GM23338 (cell line): Measurements from ENCODE around the gene GPR142. TPM values are rescaled to one million over a fixed set of nuclear protein-coding genes. Genes with fewer than 3 reads are reported as not detected.

ENCODE experiments used
- ATAC-seq: fragments of 200-7000 bp; cut with Tn5 transposase; 3 replicates; pipeline ENCODE4 v1.9.1; 2020
- DNase-seq: peaks from one replicate; pipeline ENCODE4 v3.0.0-alpha.2; 2015; ENCODE audit warnings: low spot score
- H2AFZ ChIP-seq: fragments of 200-600 bp; sonication (generic); 2 replicates; pipeline ENCODE4 v1.8.0; 2016; ENCODE audit warnings: antibody characterized with exemption, mild to moderate bottlenecking, moderate library complexity
- H3F3A ChIP-seq: fragments of 200-600 bp; sonication (generic); replicated peaks from 2 replicates; pipeline ENCODE4 v1.8.0; 2017; ENCODE audit warnings: antibody characterized with exemption, mixed run types, low read depth
- H3K27ac ChIP-seq: fragments of 200-600 bp; sonication (generic); 2 replicates; pipeline ENCODE4 v1.6.1; 2016; ENCODE audit warnings: low read depth
- H3K27me3 ChIP-seq: fragments of 200-600 bp; sonication (generic); 2 replicates; pipeline ENCODE4 v1.8.0; 2016; ENCODE audit warnings: mild to moderate bottlenecking, mixed run types, moderate library complexity; ENCODE audit not compliant: insufficient read depth
- H3K36me3 ChIP-seq: fragments of 200-600 bp; sonication (generic); 2 replicates; pipeline ENCODE4 v1.8.0; 2016; ENCODE audit warnings: mild to moderate bottlenecking; ENCODE audit not compliant: insufficient read depth
- H3K4me1 ChIP-seq: fragments of 200-600 bp; sonication (generic); 2 replicates; pipeline ENCODE4 v1.8.0; 2016; ENCODE audit warnings: mild to moderate bottlenecking, moderate library complexity; ENCODE audit not compliant: insufficient read depth
- H3K4me2 ChIP-seq: fragments of 200-600 bp; sonication (generic); 2 replicates; pipeline ENCODE4 v1.7.1; 2017; ENCODE audit warnings: mixed run types
- H3K4me3 ChIP-seq: fragments of 200-600 bp; sonication (generic); 2 replicates; pipeline ENCODE4 v1.6.1; 2016; ENCODE audit warnings: mixed run types
- H3K79me2 ChIP-seq: fragments of 200-600 bp; sonication (generic); replicated peaks from 2 replicates; pipeline ENCODE4 v1.8.0; 2017; ENCODE audit warnings: mild to moderate bottlenecking; ENCODE audit not compliant: insufficient read depth
- H3K9me2 ChIP-seq: fragments of 200-600 bp; sonication (generic); 2 replicates; pipeline ENCODE4 v1.8.0; 2017; ENCODE audit not compliant: insufficient read depth
- H4K20me1 ChIP-seq: fragments of 200-600 bp; sonication (generic); replicated peaks from 2 replicates; pipeline ENCODE4 v1.8.0; 2017; ENCODE audit warnings: mild to moderate bottlenecking; ENCODE audit not compliant: insufficient read depth
- H3K27ac Mint-ChIP-seq: 2 replicates; pipeline ENCODE4 v1.8.0; 2020; ENCODE audit warnings: inconsistent platforms, mild to moderate bottlenecking, moderate library complexity, mixed read lengths
- H3K27me3 Mint-ChIP-seq: 3 replicates; pipeline ENCODE4 v1.8.0; 2022; ENCODE audit warnings: low read depth, mild to moderate bottlenecking, moderate library complexity, mixed read lengths, inconsistent platforms; ENCODE audit not compliant: insufficient read depth, poor library complexity
- H3K36me3 Mint-ChIP-seq: 3 replicates; pipeline ENCODE4 v1.8.0; 2021; ENCODE audit warnings: low read depth, mild to moderate bottlenecking, inconsistent platforms, moderate library complexity, mixed read lengths
- H3K4me1 Mint-ChIP-seq: 3 replicates; pipeline ENCODE4 v1.8.0; 2020; ENCODE audit warnings: mild to moderate bottlenecking, inconsistent platforms, mixed read lengths
- H3K4me3 Mint-ChIP-seq: 3 replicates; pipeline ENCODE4 v1.8.0; 2021; ENCODE audit warnings: moderate library complexity, mild to moderate bottlenecking, inconsistent platforms, mixed read lengths
- H3K9me3 Mint-ChIP-seq: 3 replicates; pipeline ENCODE4 v1.8.0; 2020; ENCODE audit warnings: moderate library complexity, mild to moderate bottlenecking, inconsistent platforms, mixed read lengths
- CREB1 ChIP-seq: fragments of 250-450 bp; sonication (Bioruptor Pico); IDR thresholded peaks from 2 replicates; pipeline ENCODE4 v1.5.0; 2020; ENCODE audit warnings: low read depth, mild to moderate bottlenecking, moderate library complexity
- CTCF ChIP-seq, 2 experiments: fragments of 200-600 bp in 1 of 2; sonication (generic) in 1 of 2; conservative IDR thresholded peaks; 2 replicates each; pipeline versions ENCODE4 v1.5.1 to v1.6.1; 2016 to 2017; ENCODE audit warnings: antibody characterized with exemption in 2 of 2, low read depth in 2 of 2, mild to moderate bottlenecking in 2 of 2, moderate library complexity in 1 of 2
- ETS1 ChIP-seq: IDR thresholded peaks from 2 replicates; pipeline ENCODE4 v1.6.1; 2016; ENCODE audit warnings: antibody characterized with exemption
- EZH2 ChIP-seq: fragments of 200-600 bp; sonication (generic); IDR thresholded peaks from one replicate; pipeline ENCODE4 v1.8.0; 2017; ENCODE audit warnings: antibody characterized with exemption, mild to moderate bottlenecking, low read depth; ENCODE audit not compliant: unreplicated experiment
- NANOG ChIP-seq: IDR thresholded peaks from 2 replicates; pipeline ENCODE4 v1.6.1; 2016; ENCODE audit warnings: antibody characterized with exemption, borderline replicate concordance
- REST ChIP-seq: IDR thresholded peaks from one replicate; pipeline ENCODE4 v1.6.1; 2018; ENCODE audit warnings: antibody characterized with exemption; ENCODE audit not compliant: unreplicated experiment
- ZNF114 ChIP-seq: fragments of 250-450 bp; sonication (Bioruptor Pico); IDR thresholded peaks from 2 replicates; pipeline ENCODE4 v1.5.0; 2020; ENCODE audit warnings: mild to moderate bottlenecking, moderate library complexity
- polyA plus RNA-seq: library from polyadenylated mRNA; unstranded; fragments of >200 nt; fragmentation: Nextera tagmentation; extraction: Ambion mirVana; gene quantifications from 2 replicates; pipeline ENCODE4 v1.2.1, GENCODE V29; 2016
- total RNA-seq: library from RNA; depleted of rRNA; stranded (reverse); fragments of >200 nt; shearing (Covaris generic); gene quantifications from 2 replicates; pipeline ENCODE4 v1.2.3, GENCODE V29; 2014

GPR142 gene
- total and polyA plus RNA-seq, 2 experiments from 2014 or later = not detected

- Mint-ChIP-seq H3K9me3 (no peaks in the 10 kb centered on the region), H3K27me3 (peaks cover 10% of the 10 kb centered on the region), H3K27ac (no peak overlapping the region), H3K36me3 (no peaks in the 10 kb centered on the region), H3K4me1 (peaks cover 9% of the 10 kb centered on the region), H3K4me3 (no peak overlapping the region)
- DNase-seq (no peak), ATAC-seq (no peak)
- H3K4me3 ChIP-seq = no peak overlapping the region
- no peak for TF ChIP-seq CREB1
- no peaks in the 10 kb centered on the region for H3F3A ChIP-seq
- H2AFZ ChIP-seq = no peak overlapping the region
- H3K4me2 ChIP-seq = no peak overlapping the region
- no peaks in the 10 kb centered on the region for H3K79me2 ChIP-seq
- H3K9me2 ChIP-seq = no peaks in the 10 kb centered on the region
- no peaks in the 10 kb centered on the region for H4K20me1 ChIP-seq
- H3K36me3 ChIP-seq = no peaks in the 10 kb centered on the region
- no peaks in the 10 kb centered on the region for H3K4me1 ChIP-seq
- H3K27ac ChIP-seq = no peak overlapping the region
- H3K27me3 ChIP-seq = no peaks in the 10 kb centered on the region
These were observed 5.1 kb downstream of the GPR142 start for GRCh38 chr17:74372426-74372825.

GRCh38 chr17:74373838-74374606 is 6.7 kb downstream of the GPR142 start:
- Mint-ChIP-seq H3K4me1 (peaks cover 6% of the 10 kb centered on the region), H3K9me3 (no peaks in the 10 kb centered on the region), H3K4me3 (no peak overlapping the region), H3K27ac (no peak overlapping the region), H3K36me3 (no peaks in the 10 kb centered on the region), H3K27me3 (peaks cover 10% of the 10 kb centered on the region)
- H2AFZ ChIP-seq = no peak overlapping the region
- no peaks in the 10 kb centered on the region for H4K20me1 ChIP-seq
- H3K4me3 ChIP-seq = no peak overlapping the region
- no peak overlapping the region for H3K27ac ChIP-seq
- TF ChIP-seq REST = no peak
- TF ChIP-seq EZH2 = no peak
- TF ChIP-seq NANOG = no peak
- no peak overlapping the region for H3K4me2 ChIP-seq
- no peak for ATAC-seq
- H3K36me3 ChIP-seq = no peaks in the 10 kb centered on the region
- no peaks in the 10 kb centered on the region for H3K9me2 ChIP-seq
- H3K4me1 ChIP-seq = no peaks in the 10 kb centered on the region
- H3K27me3 ChIP-seq = no peaks in the 10 kb centered on the region
- DNase-seq = no peak
- no peaks in the 10 kb centered on the region for H3K79me2 ChIP-seq
- no peaks in the 10 kb centered on the region for H3F3A ChIP-seq

- no peak overlapping the region for H3K4me3 Mint-ChIP-seq
- TF ChIP-seq ETS1 (no peak), CTCF (conservative IDR thresholded peaks at IDR 0.05; ENCODE audit: low read depth in 2 of 2) (no peak), ZNF114 (CRISPR knock-in tag) (no peak)
These were observed 7.6 kb downstream of the GPR142 start for GRCh38 chr17:74374858-74375257.

More at GRCh38 chr17:74374858-74375257, 7.6 kb downstream of the GPR142 start:
- no peak overlapping the region for H3K4me3 ChIP-seq
- H3K4me1 ChIP-seq = peaks cover 4% of the 10 kb centered on the region
- Mint-ChIP-seq H3K9me3 (no peaks in the 10 kb centered on the region), H3K36me3 (no peaks in the 10 kb centered on the region), H3K27me3 (peaks cover 10% of the 10 kb centered on the region), H3K27ac (no peak overlapping the region), H3K4me1 (no peaks in the 10 kb centered on the region; the same call in 2 of the 3 replicates)
- no peaks in the 10 kb centered on the region for H3F3A ChIP-seq
- H3K36me3 ChIP-seq = no peaks in the 10 kb centered on the region
- no peak overlapping the region for H3K4me2 ChIP-seq
- no peak overlapping the region for H2AFZ ChIP-seq
- H3K9me2 ChIP-seq = no peaks in the 10 kb centered on the region
- H3K27me3 ChIP-seq = no peaks in the 10 kb centered on the region
- DNase-seq = no peak
- no peak for ATAC-seq
- no peak overlapping the region for H3K27ac ChIP-seq
- no peaks in the 10 kb centered on the region for H3K79me2 ChIP-seq
- no peaks in the 10 kb centered on the region for H4K20me1 ChIP-seq
